ENCODE measurements around the gene COG2. TPM values are rescaled to one million over a fixed set of nuclear protein-coding genes. Genes with fewer than 3 reads are reported as not detected.

The COG2 gene
- total RNA-seq, 1 experiment from 2014 or later = 40.9 TPM

- no peaks in the 10 kb centered on the region for H3K9me2 ChIP-seq (replicated peaks; ENCODE audit: insufficient read depth, low read length)
- no peak for DNase-seq
- no peak overlapping the region for H3K4me3 ChIP-seq (ENCODE audit: low read length)
- no peak overlapping the region for H3K4me2 ChIP-seq (ENCODE audit: low read depth, low read length, poor library complexity, severe bottlenecking)
- no peaks in the 10 kb centered on the region for H3K27me3 ChIP-seq (ENCODE audit: low read length)
- H3K27ac ChIP-seq (ENCODE audit: low read length) = no peak overlapping the region
- H3K9ac ChIP-seq (ENCODE audit: low read length) = no peak overlapping the region
- H2AFZ ChIP-seq (ENCODE audit: low read length) = no peak overlapping the region
- no peaks in the 10 kb centered on the region for H3K4me1 ChIP-seq (ENCODE audit: low read length)
- no peaks in the 10 kb centered on the region for H3K36me3 ChIP-seq (ENCODE audit: insufficient read depth, low read length)
- no peaks in the 10 kb centered on the region for H3K79me2 ChIP-seq (ENCODE audit: low read length)
- H4K20me1 ChIP-seq (ENCODE audit: insufficient read depth, low read depth, low read length) = no peaks in the 10 kb centered on the region
- H3K9me3 ChIP-seq (ENCODE audit: low read length) = no peaks in the 10 kb centered on the region
These were observed 97.4 kb downstream of the COG2 start for GRCh38 chr1:230739564-230740290.

Other genes with a start within 250 kb of the COG2 start
- not detected in 2 replicates for gene PGBD5, start 216.1 kb upstream of the COG2 start, total RNA-seq (2014; rRNA removed; shearing (Covaris generic); ENCODE audit: low replicate concordance)
- not detected in 2 replicates for gene AGT, start 71.6 kb downstream of the COG2 start, total RNA-seq (2014; rRNA removed; shearing (Covaris generic); ENCODE audit: low replicate concordance)
- not detected in 2 replicates for gene CAPN9, start 104.9 kb downstream of the COG2 start, total RNA-seq (2014; rRNA removed; shearing (Covaris generic); ENCODE audit: low replicate concordance)
- 3.0 and 3.7 TPM in 2 replicates for gene C1orf198, start 226.0 kb downstream of the COG2 start, total RNA-seq (2014; rRNA removed; shearing (Covaris generic); ENCODE audit: low replicate concordance)

Data from Karpas-422 (cell line).